Sigmoid colon (tissue), 4 donors: ENCODE measurements around the gene LAGE3.

ENCODE experiments used
- EP300 ChIP-seq, 4 donors: sonication (generic); formaldehyde crosslinking; IDR thresholded peaks; one replicate each; pipeline ENCODE4 v1.6.1; 2017; ENCODE audit warnings: antibody characterized with exemption in 4 of 4
- POLR2A ChIP-seq, 2 donors: fragments of 450-650 bp; IDR thresholded peaks; one replicate each; pipeline ENCODE4 v1.6.1; 2016; ENCODE audit warnings: antibody characterized with exemption in 2 of 2, mild to moderate bottlenecking in 2 of 2, moderate library complexity in 2 of 2
- TF ChIP-seq, protein P1 (sequence below), 4 experiments: fragments of 450-650 bp in 3 of 4; fragments of 200-600 bp in 1 of 4; IDR thresholded peaks; one replicate each; pipeline ENCODE4 v1.5.1; 2016 to 2019; ENCODE audit warnings: antibody characterized with exemption in 4 of 4, mild to moderate bottlenecking in 3 of 4, moderate library complexity in 2 of 4

DNA sequence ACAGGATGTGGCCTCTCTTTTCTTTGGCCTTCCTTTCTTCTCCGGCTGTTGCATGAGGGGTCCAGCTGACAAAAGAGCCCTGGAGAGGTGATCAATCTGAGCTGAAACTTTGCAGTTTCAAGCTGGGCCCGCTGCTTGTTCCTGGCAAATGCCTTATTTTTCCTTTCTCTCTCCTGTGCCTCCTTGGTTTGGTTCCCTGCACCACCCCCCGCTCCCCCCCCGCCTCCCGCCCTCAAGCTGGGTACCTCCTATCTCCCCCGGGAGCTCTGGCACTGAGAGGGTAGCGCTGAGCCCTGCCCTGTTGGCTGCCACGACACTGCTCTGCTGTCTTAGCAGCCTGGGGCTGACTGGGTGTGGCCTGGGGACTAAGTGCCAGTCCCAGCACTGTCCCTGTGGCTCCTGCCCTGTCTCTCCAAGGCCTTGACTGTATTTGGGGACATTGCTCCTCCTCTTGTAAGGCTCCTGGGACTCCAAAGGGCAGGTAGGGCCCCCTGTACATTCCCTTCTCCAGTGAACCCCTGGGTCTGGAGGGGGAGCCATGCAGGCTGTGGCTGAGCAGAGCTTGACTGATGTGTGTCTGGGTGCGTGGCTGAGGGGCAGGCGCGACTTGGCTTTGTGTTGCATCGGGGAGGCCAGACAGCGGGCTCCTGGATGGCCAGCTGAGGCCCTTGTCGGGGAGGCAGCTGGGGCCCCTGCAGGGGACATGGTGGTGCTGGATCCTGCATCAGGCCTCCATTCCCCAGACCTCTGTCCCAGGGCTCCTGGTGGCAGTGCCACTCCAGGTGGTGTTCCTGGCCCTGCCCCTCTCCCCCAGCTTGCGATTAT, 19.9 kb downstream of the LAGE3 start:
- TF ChIP-seq, protein P1, sequence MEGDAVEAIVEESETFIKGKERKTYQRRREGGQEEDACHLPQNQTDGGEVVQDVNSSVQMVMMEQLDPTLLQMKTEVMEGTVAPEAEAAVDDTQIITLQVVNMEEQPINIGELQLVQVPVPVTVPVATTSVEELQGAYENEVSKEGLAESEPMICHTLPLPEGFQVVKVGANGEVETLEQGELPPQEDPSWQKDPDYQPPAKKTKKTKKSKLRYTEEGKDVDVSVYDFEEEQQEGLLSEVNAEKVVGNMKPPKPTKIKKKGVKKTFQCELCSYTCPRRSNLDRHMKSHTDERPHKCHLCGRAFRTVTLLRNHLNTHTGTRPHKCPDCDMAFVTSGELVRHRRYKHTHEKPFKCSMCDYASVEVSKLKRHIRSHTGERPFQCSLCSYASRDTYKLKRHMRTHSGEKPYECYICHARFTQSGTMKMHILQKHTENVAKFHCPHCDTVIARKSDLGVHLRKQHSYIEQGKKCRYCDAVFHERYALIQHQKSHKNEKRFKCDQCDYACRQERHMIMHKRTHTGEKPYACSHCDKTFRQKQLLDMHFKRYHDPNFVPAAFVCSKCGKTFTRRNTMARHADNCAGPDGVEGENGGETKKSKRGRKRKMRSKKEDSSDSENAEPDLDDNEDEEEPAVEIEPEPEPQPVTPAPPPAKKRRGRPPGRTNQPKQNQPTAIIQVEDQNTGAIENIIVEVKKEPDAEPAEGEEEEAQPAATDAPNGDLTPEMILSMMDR (IDR thresholded peaks at IDR 0.05): no peak
- TF ChIP-seq POLR2A (IDR thresholded peaks at IDR 0.05) (no peak), EP300 (IDR thresholded peaks at IDR 0.05) (no peak)
